Measurements from ENCODE around the gene ATXN1.

ATXN1 gene

GRCh38 chr6:16746401-16746800 lies 14.9 kb downstream of the ATXN1 start:
- TF ChIP-seq ZNF585B (tag by site-specific recombination; IDR thresholded peaks at IDR 0.05) (no peak), ZBTB21 (tag by site-specific recombination; IDR thresholded peaks at IDR 0.05) (no peak), SETDB1 (IDR thresholded peaks at IDR 0.05; ENCODE audit: insufficient read length, low read length) (no peak), ZNF555 (tag by site-specific recombination; conservative IDR thresholded peaks at IDR 0.05) (no peak), ZNF394 (tag by site-specific recombination; IDR thresholded peaks at IDR 0.05; ENCODE audit: borderline replicate concordance) (no peak), ZNF324 (tag by site-specific recombination; IDR thresholded peaks at IDR 0.05) (no peak), ZNF670 (tag by site-specific recombination; IDR thresholded peaks at IDR 0.05; ENCODE audit: low read depth) (no peak), TCF7L2 (IDR thresholded peaks at IDR 0.05; ENCODE audit: borderline replicate concordance, low read depth, low read length) (no peak), YY2 (tag by site-specific recombination; IDR thresholded peaks at IDR 0.05) (no peak), ZNF473 (tag by site-specific recombination; IDR thresholded peaks at IDR 0.05) (no peak), GLI4 (tag by site-specific recombination; IDR thresholded peaks at IDR 0.05) (no peak), PBX3 (CRISPR knock-in tag; IDR thresholded peaks at IDR 0.05) (no peak), PRDM10 (tag by site-specific recombination; IDR thresholded peaks at IDR 0.05) (no peak), ZNF302 (tag by site-specific recombination; IDR thresholded peaks at IDR 0.05; ENCODE audit: low read depth) (no peak)
- POLR2A ChIA-PET: no interaction called here
- Histone ChIP-seq H3K36me3 (ENCODE audit: control insufficient read depth in 2 of 2, insufficient read depth in 1 of 2, low read length in 2 of 2) (peaks cover 0 to 6% of the 10 kb centered on the region in 2 experiments; a peak in 2 of 3 replicates), H3K4me1 (ENCODE audit: control insufficient read depth, insufficient read depth, low read length) (peaks cover 29% of the 10 kb centered on the region), H3K27ac (ENCODE audit: extremely low read depth, low read depth, low read length) (no peak overlapping the region), H3K9me3 (ENCODE audit: control insufficient read depth, insufficient read depth, low read depth, low read length) (no peaks in the 10 kb centered on the region), H3K4me3 (ENCODE audit: low read depth, low read length) (no peak overlapping the region)
- CTCF ChIA-PET: interaction anchor here (0.6 to 1.8 kb wide), 5 partner anchors 8 to 214 kb away, joined by 3 to 7 read pairs (median 4); no protein-coding TSS in a partner anchor

GRCh38 chr6:16743664-16744210 lies 17.5 kb downstream of the ATXN1 start:
- ChIA-PET POLR2A (no interaction called here), CTCF (interaction anchor here (0.7 kb wide), 1 partner anchor 28 kb away, joined by 4 read pairs; no protein-coding TSS in a partner anchor)
- Histone ChIP-seq H3K27ac (ENCODE audit: extremely low read depth, low read depth, low read length) (no peak overlapping the region), H3K9me3 (ENCODE audit: control insufficient read depth, insufficient read depth, low read depth, low read length) (no peaks in the 10 kb centered on the region), H3K36me3 (ENCODE audit: control insufficient read depth in 2 of 2, insufficient read depth in 1 of 2, low read length in 2 of 2) (peaks cover 0 to 4% of the 10 kb centered on the region in 2 experiments; a peak in 1 of 3 replicates), H3K4me3 (ENCODE audit: low read depth, low read length) (no peak overlapping the region), H3K4me1 (ENCODE audit: control insufficient read depth, insufficient read depth, low read length) (peaks cover 29% of the 10 kb centered on the region)
- TF ChIP-seq ZNF2 (tag by site-specific recombination; IDR thresholded peaks at IDR 0.05) (no peak), PRDM1 (tag by site-specific recombination; IDR thresholded peaks at IDR 0.05) (no peak)

GRCh38 chr6:16742116-16742515 lies 19.1 kb downstream of the ATXN1 start:
- H3K27ac ChIP-seq (ENCODE audit: extremely low read depth, low read depth, low read length): no peak overlapping the region
- no peak for TF ChIP-seq ZNF2 (tag by site-specific recombination; IDR thresholded peaks at IDR 0.05)
- no peak for TF ChIP-seq RBAK (tag by site-specific recombination; IDR thresholded peaks at IDR 0.05)
- no peak for TF ChIP-seq ZNF140 (tag by site-specific recombination; IDR thresholded peaks at IDR 0.05)
- TF ChIP-seq ZBTB48 (tag by site-specific recombination; IDR thresholded peaks at IDR 0.05): no peak
- no peak for TF ChIP-seq ZNF184 (tag by site-specific recombination; IDR thresholded peaks at IDR 0.05)
- TF ChIP-seq KLF1 (tag by site-specific recombination; IDR thresholded peaks at IDR 0.05): no peak
- no peak for TF ChIP-seq OSR2 (tag by site-specific recombination; IDR thresholded peaks at IDR 0.05)
- no peak for TF ChIP-seq ZNF132 (tag by site-specific recombination; IDR thresholded peaks at IDR 0.05; ENCODE audit: borderline replicate concordance)
- TF ChIP-seq ZNF391 (tag by site-specific recombination; IDR thresholded peaks at IDR 0.05; ENCODE audit: borderline replicate concordance, low read depth): no peak
- TF ChIP-seq ZNF76 (tag by site-specific recombination; IDR thresholded peaks at IDR 0.05; ENCODE audit: borderline replicate concordance, low read depth): no peak
- no peak for TF ChIP-seq ZNF175 (tag by site-specific recombination; IDR thresholded peaks at IDR 0.05)
- no peak for TF ChIP-seq SCRT2 (tag by site-specific recombination; IDR thresholded peaks at IDR 0.05)
- TF ChIP-seq ZBTB6 (tag by site-specific recombination; IDR thresholded peaks at IDR 0.05): no peak

More at GRCh38 chr6:16742116-16742515, 19.1 kb downstream of the ATXN1 start:
- CTCF ChIA-PET: interaction anchor here (0.7 to 1.1 kb wide), 2 partner anchors 21 to 425 kb away, joined by 4 read pairs; no protein-coding TSS in a partner anchor
- peaks cover 40% of the 10 kb centered on the region for H3K4me1 ChIP-seq (ENCODE audit: control insufficient read depth, insufficient read depth, low read length)
- H3K36me3 ChIP-seq (ENCODE audit: control insufficient read depth in 2 of 2, insufficient read depth in 1 of 2, low read length in 2 of 2): peaks cover 0 to 4% of the 10 kb centered on the region in 2 experiments; a peak in 1 of 3 replicates
- POLR2A ChIA-PET: no interaction called here
- no peak overlapping the region for H3K4me3 ChIP-seq (ENCODE audit: low read depth, low read length)
- H3K9me3 ChIP-seq (ENCODE audit: control insufficient read depth, insufficient read depth, low read depth, low read length): no peaks in the 10 kb centered on the region
